BLaER1 (cell line): ENCODE results near the gene IQSEC1.
A peak's percentile ranks its signal among the peaks of the same experiment; 100 is the strongest.

ENCODE experiments used
- H3K27ac ChIP-seq: shearing (Covaris generic); formaldehyde crosslinking; 2 replicates; pipeline ENCODE4 v1.8.1; 2022
- H3K27me3 ChIP-seq: shearing (Covaris generic); formaldehyde crosslinking; 2 replicates; pipeline ENCODE4 v1.8.1; 2022
- H3K36me3 ChIP-seq: shearing (Covaris generic); formaldehyde crosslinking; 2 replicates; pipeline ENCODE4 v1.8.1; 2022
- H3K4me1 ChIP-seq: shearing (Covaris generic); formaldehyde crosslinking; 2 replicates; pipeline ENCODE4 v1.8.1; 2022
- H3K4me2 ChIP-seq: shearing (Covaris generic); formaldehyde crosslinking; 2 replicates; pipeline ENCODE4 v1.8.1; 2022
- H3K4me3 ChIP-seq: shearing (Covaris generic); formaldehyde crosslinking; 2 replicates; pipeline ENCODE4 v1.8.1; 2022
- H3K9ac ChIP-seq: shearing (Covaris generic); formaldehyde crosslinking; 2 replicates; pipeline ENCODE4 v1.8.1; 2022
- H3K9me3 ChIP-seq: shearing (Covaris generic); formaldehyde crosslinking; 2 replicates; pipeline ENCODE4 v1.8.1; 2022
- H4K20me1 ChIP-seq: shearing (Covaris generic); formaldehyde crosslinking; 2 replicates; pipeline ENCODE4 v1.8.1; 2022
- Cebpa-rat ChIP-seq: shearing (Covaris generic); IDR thresholded peaks from 2 replicates; pipeline ENCODE4 v1.8.1; 2022

IQSEC1 gene

GRCh38 chr3:12999147-13000140 lies 73.8 kb downstream of the IQSEC1 start:
- Histone ChIP-seq H3K9me3 (no peaks in the 10 kb centered on the region), H3K4me3 (no peak overlapping the region), H4K20me1 (peaks cover 100% of the 10 kb centered on the region), H3K36me3 (peaks cover 37% of the 10 kb centered on the region), H3K27me3 (peaks cover 5% of the 10 kb centered on the region), H3K9ac (no peak overlapping the region), H3K4me1 (peaks cover 90% of the 10 kb centered on the region), H3K27ac (peak overlapping the region; percentile 33; the same call in 1 of the 2 replicates), H3K4me2 (peak overlapping the region; percentile 47)
- no peak for TF ChIP-seq Cebpa-rat

- no peaks in the 10 kb centered on the region for H3K9me3 ChIP-seq
- peaks cover 100% of the 10 kb centered on the region for H4K20me1 ChIP-seq
- H3K4me3 ChIP-seq, result no peak overlapping the region
- no peak overlapping the region for H3K9ac ChIP-seq
- peak overlapping the region; percentile 33; the same call in 1 of the 2 replicates for H3K27ac ChIP-seq
- H3K4me2 ChIP-seq, result peak overlapping the region; percentile 47
- peaks cover 37% of the 10 kb centered on the region for H3K36me3 ChIP-seq
- peaks cover 13% of the 10 kb centered on the region for H3K27me3 ChIP-seq
- peaks cover 90% of the 10 kb centered on the region for H3K4me1 ChIP-seq
- TF ChIP-seq Cebpa-rat, result no peak
Measured at GRCh38 chr3:12998648-12999047, 74.6 kb downstream of the IQSEC1 start.

GRCh38 chr3:12997387-12997786 lies 75.8 kb downstream of the IQSEC1 start:
- Histone ChIP-seq H3K4me2 (no peak overlapping the region), H3K27ac (no peak overlapping the region)

GRCh38 chr3:12996181-12996506 lies 77.1 kb downstream of the IQSEC1 start:
- TF ChIP-seq Cebpa-rat, result no peak
- no peaks in the 10 kb centered on the region for H3K9me3 ChIP-seq
- peaks cover 91% of the 10 kb centered on the region for H3K4me1 ChIP-seq
- H3K27ac ChIP-seq, result no peak overlapping the region
- H3K9ac ChIP-seq, result no peak overlapping the region
- H3K4me2 ChIP-seq, result peak overlapping the region; percentile 98
- no peak overlapping the region for H3K4me3 ChIP-seq
- H4K20me1 ChIP-seq, result peaks cover 100% of the 10 kb centered on the region
- peaks cover 26% of the 10 kb centered on the region for H3K27me3 ChIP-seq
- peaks cover 40% of the 10 kb centered on the region for H3K36me3 ChIP-seq

More at GRCh38 chr3:12997387-12997786, 75.8 kb downstream of the IQSEC1 start:
- TF ChIP-seq Cebpa-rat, result no peak
- Histone ChIP-seq H4K20me1 (peaks cover 100% of the 10 kb centered on the region), H3K9me3 (no peaks in the 10 kb centered on the region), H3K4me1 (peaks cover 90% of the 10 kb centered on the region), H3K27me3 (peaks cover 25% of the 10 kb centered on the region), H3K9ac (no peak overlapping the region), H3K4me3 (no peak overlapping the region), H3K36me3 (peaks cover 37% of the 10 kb centered on the region)

- peaks cover 40% of the 10 kb centered on the region for H3K36me3 ChIP-seq
- no peak for TF ChIP-seq Cebpa-rat
- peak overlapping the region; percentile 69 for H3K4me3 ChIP-seq
- H3K9me3 ChIP-seq, result no peaks in the 10 kb centered on the region
- 0 out of 2 replicates have a peak overlapping the region, but pooled peaks have one; percentile 11 for H3K27ac ChIP-seq
- H3K4me2 ChIP-seq, result peak overlapping the region; percentile 98
- H4K20me1 ChIP-seq, result peaks cover 100% of the 10 kb centered on the region
- H3K27me3 ChIP-seq, result peaks cover 26% of the 10 kb centered on the region
- H3K4me1 ChIP-seq, result peaks cover 91% of the 10 kb centered on the region
- H3K9ac ChIP-seq, result peak overlapping the region; percentile 30; the same call in 1 of the 2 replicates
Measured at GRCh38 chr3:12995389-12996180, 77.6 kb downstream of the IQSEC1 start.

- H3K27ac ChIP-seq, result peak overlapping the region; percentile 45; the same call in 1 of the 2 replicates
- H3K4me1 ChIP-seq, result peaks cover 91% of the 10 kb centered on the region
Measured at GRCh38 chr3:12994607-12995388, 78.4 kb downstream of the IQSEC1 start.

GRCh38 chr3:12994357-12994606 lies 78.9 kb downstream of the IQSEC1 start:
- Histone ChIP-seq H3K9ac (peak overlapping the region; percentile 30), H3K27ac (peak overlapping the region; percentile 45; the same call in 1 of the 2 replicates), H3K4me2 (peak overlapping the region; percentile 98)

More at GRCh38 chr3:12994607-12995388, 78.4 kb downstream of the IQSEC1 start:
- peak overlapping the region; percentile 98 for H3K4me2 ChIP-seq
- TF ChIP-seq Cebpa-rat, result no peak
- peak overlapping the region; percentile 30; the same call in 1 of the 2 replicates for H3K9ac ChIP-seq
- H3K4me3 ChIP-seq, result peak overlapping the region; percentile 69
- H4K20me1 ChIP-seq, result peaks cover 100% of the 10 kb centered on the region
- H3K9me3 ChIP-seq, result no peaks in the 10 kb centered on the region
- H3K36me3 ChIP-seq, result peaks cover 40% of the 10 kb centered on the region
- H3K27me3 ChIP-seq, result peaks cover 26% of the 10 kb centered on the region

GRCh38 chr3:12993517-12994356 lies 79.5 kb downstream of the IQSEC1 start:
- Histone ChIP-seq H3K4me3 (peak overlapping the region; percentile 69), H3K9me3 (no peaks in the 10 kb centered on the region), H3K36me3 (peaks cover 47% of the 10 kb centered on the region), H3K4me2 (peak overlapping the region; percentile 98), H3K27me3 (peaks cover 26% of the 10 kb centered on the region), H3K4me1 (peaks cover 91% of the 10 kb centered on the region), H4K20me1 (peaks cover 100% of the 10 kb centered on the region), H3K9ac (peak overlapping the region; percentile 30), H3K27ac (peak overlapping the region; percentile 45; the same call in 1 of the 2 replicates)
- TF ChIP-seq Cebpa-rat, result no peak

More at GRCh38 chr3:12994357-12994606, 78.9 kb downstream of the IQSEC1 start:
- no peak for TF ChIP-seq Cebpa-rat
- Histone ChIP-seq H3K4me1 (peaks cover 91% of the 10 kb centered on the region), H4K20me1 (peaks cover 100% of the 10 kb centered on the region), H3K36me3 (peaks cover 42% of the 10 kb centered on the region), H3K4me3 (peak overlapping the region; percentile 69), H3K9me3 (no peaks in the 10 kb centered on the region), H3K27me3 (peaks cover 26% of the 10 kb centered on the region)
